Neural progenitor cell (in vitro differentiated cells): ENCODE data around the gene ITGB5.

ENCODE experiments used
- CTCF ChIP-seq: fragments of 200-600 bp; sonication (generic); IDR thresholded peaks from 2 replicates; pipeline ENCODE4 v1.5.1; 2017; ENCODE audit warnings: antibody characterized with exemption, mild to moderate bottlenecking
- EZH2 ChIP-seq: fragments of 200-600 bp; sonication (generic); IDR thresholded peaks from 2 replicates; pipeline ENCODE4 v1.6.1; 2017; ENCODE audit warnings: antibody characterized with exemption, mild to moderate bottlenecking, moderate library complexity

- no peak for TF ChIP-seq CTCF
- no peak for TF ChIP-seq EZH2
Observed at GRCh38 chr3:124832782-124833709, 54.1 kb downstream of the ITGB5 start.
